ENCODE measurements around the gene ABITRAM.
A peak's percentile ranks its signal among the peaks of the same experiment; 100 is the strongest.
"Not testable (repeated sequence)": the region's sequence is repeated elsewhere in the genome, so short reads cannot be mapped to it uniquely, and the experiment has no call there.

Gene ABITRAM, protein sequence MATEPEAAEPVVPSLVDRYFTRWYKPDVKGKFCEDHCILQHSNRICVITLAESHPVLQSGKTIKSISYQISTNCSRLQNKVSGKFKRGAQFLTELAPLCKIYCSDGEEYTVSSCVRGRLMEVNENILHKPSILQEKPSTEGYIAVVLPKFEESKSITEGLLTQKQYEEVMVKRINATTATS

DNA sequence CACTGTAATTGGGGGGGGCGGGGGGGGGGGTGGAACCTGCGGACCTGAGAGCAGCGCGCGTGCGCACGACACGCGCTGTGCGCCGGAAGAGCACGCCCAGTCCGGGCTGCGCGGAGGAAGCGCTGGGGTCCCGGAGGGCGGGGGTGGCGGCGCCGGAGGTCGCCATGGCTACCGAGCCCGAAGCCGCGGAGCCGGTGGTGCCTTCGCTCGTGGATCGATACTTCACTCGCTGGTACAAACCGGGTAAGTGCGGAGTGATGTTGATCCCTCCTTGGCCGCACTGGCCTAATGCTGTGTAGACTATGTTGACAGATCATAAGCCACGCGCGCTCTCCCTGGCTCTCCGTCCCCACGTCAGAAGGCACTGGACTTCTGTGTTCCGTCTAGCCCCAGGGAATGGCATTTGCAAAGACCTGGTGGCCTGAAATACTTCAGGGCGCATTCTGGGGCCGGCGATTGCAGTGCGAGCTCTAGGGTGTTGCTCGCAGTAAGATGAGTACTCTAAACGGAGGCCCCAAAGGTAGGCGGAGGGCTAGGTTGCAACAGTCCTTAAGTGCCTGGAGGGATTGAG is at the start of gene ABITRAM:
Gene ABITRAM (plus strand): TSS at position 78 of the 571 bp plus-strand sequence. CDS start 87 bp downstream, at position 165.
- Histone ChIP-seq H3K4me3 (peak within 1 kb of the TSS; percentile 99), H3K27ac (peak within 1 kb of the TSS; percentile 95 to 96)
- DNase-seq (ENCODE audit: low spot score) = peak; percentile 86
- no peak for TF ChIP-seq CTCF (IDR thresholded peaks at IDR 0.05)

GRCh38 chr9:108884701-108885100 is 49.5 kb upstream of the ABITRAM start:
- no peak overlapping the region for H3K27ac ChIP-seq
- no peak for DNase-seq (ENCODE audit: low spot score)
- no peak for TF ChIP-seq CTCF (IDR thresholded peaks at IDR 0.05)

GRCh38 chr9:108885643-108886348 is 48.4 kb upstream of the ABITRAM start:
- H3K27ac ChIP-seq = no peak overlapping the region
- TF ChIP-seq CTCF (IDR thresholded peaks at IDR 0.05) = no peak
- no peak overlapping the region for H3K4me3 ChIP-seq
- no peak for DNase-seq (ENCODE audit: low spot score)

More at GRCh38 chr9:108884701-108885100, 49.5 kb upstream of the ABITRAM start:
- H3K4me3 ChIP-seq = no peak overlapping the region

- not testable (repeated sequence) for DNase-seq (ENCODE audit: low spot score); H3K27ac ChIP-seq; H3K4me3 ChIP-seq
These were observed 47.5 kb upstream of the ABITRAM start for GRCh38 chr9:108886594-108887271.

DNA sequence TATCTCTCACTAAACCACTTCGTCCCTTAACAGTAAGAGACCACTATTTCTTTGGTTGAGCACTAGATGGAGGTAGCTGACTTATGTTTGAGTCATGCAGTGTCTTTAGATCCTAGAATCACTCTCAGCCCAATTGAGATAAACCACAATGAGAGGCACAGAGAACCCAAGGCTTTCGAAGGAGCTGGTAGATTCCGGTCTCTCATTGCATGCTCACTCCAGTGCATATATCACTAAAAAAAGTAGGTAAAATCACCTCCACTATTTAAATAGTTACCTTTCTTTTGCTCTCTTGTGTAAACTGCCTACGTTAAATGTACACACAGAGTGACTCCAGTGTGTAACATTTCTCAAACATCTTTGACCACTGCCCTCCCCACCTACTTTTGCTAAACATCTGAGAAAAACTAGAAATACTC is 44.5 kb upstream of the ABITRAM start:
- DNase-seq (ENCODE audit: low spot score) = no peak
- Histone ChIP-seq H3K4me3 (no peak overlapping the region), H3K27ac (no peak overlapping the region)
- TF ChIP-seq CTCF (IDR thresholded peaks at IDR 0.05) = no peak

DNA sequence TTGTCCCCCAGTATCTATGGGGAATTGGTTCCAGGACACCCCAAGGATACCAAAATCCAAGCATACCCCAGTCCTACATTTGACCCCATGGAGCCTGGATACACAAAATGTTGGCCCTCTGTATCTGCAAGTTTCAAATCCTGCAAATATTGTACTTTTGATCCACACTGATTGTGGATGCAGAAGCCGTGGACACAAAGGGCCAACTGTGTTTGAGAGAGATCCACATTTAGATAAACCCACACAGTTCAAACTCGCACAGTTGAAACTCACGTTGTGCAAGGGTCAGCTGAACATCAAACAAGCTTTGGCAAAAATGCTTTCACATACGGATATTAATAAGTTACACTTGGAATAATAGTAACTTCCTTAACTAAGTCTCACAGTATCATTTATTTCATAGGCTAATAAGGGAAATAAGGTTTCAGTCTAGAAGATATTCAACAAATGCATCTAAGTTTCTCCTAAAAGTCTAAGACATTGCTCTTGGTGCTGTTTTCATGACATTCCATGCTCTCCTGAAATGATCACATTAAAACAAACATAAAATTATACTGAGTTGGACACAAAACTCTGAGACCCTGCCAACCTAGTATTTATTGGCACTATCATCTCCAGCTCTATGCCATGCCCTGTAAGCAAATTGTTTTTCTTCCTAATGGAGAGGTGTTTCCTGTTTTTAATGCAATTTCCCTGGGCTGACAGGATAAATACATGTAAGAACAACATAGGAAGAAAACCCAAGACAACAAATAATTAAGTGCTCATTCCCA is 39.8 kb upstream of the ABITRAM start:
- TF ChIP-seq CTCF (IDR thresholded peaks at IDR 0.05) = no peak
- no peak for DNase-seq (ENCODE audit: low spot score)
- Histone ChIP-seq H3K27ac (no peak overlapping the region), H3K4me3 (no peak overlapping the region)

Measured in coronary artery (tissue), 2 donors.